ENCODE data around the gene TCP1.
"Not testable (repeated sequence)": the region's sequence is repeated elsewhere in the genome, so short reads cannot be mapped to it uniquely, and the experiment has no call there.

TCP1 gene

GRCh38 chr6:159789377-159790148, at the start of gene TCP1:
TCP1 (minus strand) TSS chr6:159789602; CDS start chr6:159789468, 134 bp downstream.
- DNase-seq (ENCODE audit: low read depth), result peak; percentile 100

GRCh38 chr6:159838020-159838744, 48.8 kb upstream of the TCP1 start:
- DNase-seq (ENCODE audit: low read depth), result no peak

- DNase-seq (ENCODE audit: low read depth), result no peak
These were observed 48.1 kb upstream of the TCP1 start for GRCh38 chr6:159837511-159837910.

- no peak for DNase-seq (ENCODE audit: low read depth)
These were observed 47.5 kb upstream of the TCP1 start for GRCh38 chr6:159836718-159837490.

- no peak for DNase-seq (ENCODE audit: low read depth)
These were observed 44.7 kb upstream of the TCP1 start for GRCh38 chr6:159833997-159834603.

- peak; percentile 92 for DNase-seq (ENCODE audit: low read depth)
These were observed 44.2 kb upstream of the TCP1 start for GRCh38 chr6:159833556-159833955.

GRCh38 chr6:159832946-159833345, 43.5 kb upstream of the TCP1 start:
- DNase-seq (ENCODE audit: low read depth), result peak; percentile 29

GRCh38 chr6:159831373-159831679, 41.9 kb upstream of the TCP1 start:
- no peak for DNase-seq (ENCODE audit: low read depth)

GRCh38 chr6:159830501-159831372, 41.3 kb upstream of the TCP1 start:
- DNase-seq (ENCODE audit: low read depth), result peak; percentile 3

GRCh38 chr6:159829526-159829925, 40.1 kb upstream of the TCP1 start:
- peak; percentile 66 for DNase-seq (ENCODE audit: low read depth)

GRCh38 chr6:159828074-159828473, 38.7 kb upstream of the TCP1 start:
- DNase-seq (ENCODE audit: low read depth), result peak; percentile 74

GRCh38 chr6:159826968-159827647, 37.7 kb upstream of the TCP1 start:
- DNase-seq (ENCODE audit: low read depth), result no peak

GRCh38 chr6:159826004-159826403, 36.6 kb upstream of the TCP1 start:
- no peak for DNase-seq (ENCODE audit: low read depth)

GRCh38 chr6:159824690-159825089, 35.3 kb upstream of the TCP1 start:
- DNase-seq (ENCODE audit: low read depth), result not testable (repeated sequence)

- DNase-seq (ENCODE audit: low read depth), result no peak
These were observed 34.6 kb upstream of the TCP1 start for GRCh38 chr6:159823953-159824352.

GRCh38 chr6:159821726-159822125, 32.3 kb upstream of the TCP1 start:
- DNase-seq (ENCODE audit: low read depth), result no peak

GRCh38 chr6:159821122-159821521, 31.7 kb upstream of the TCP1 start:
- no peak for DNase-seq (ENCODE audit: low read depth)

GRCh38 chr6:159819932-159820640, 30.7 kb upstream of the TCP1 start:
- peak; percentile 6 for DNase-seq (ENCODE audit: low read depth)

GRCh38 chr6:159819098-159819497, 29.7 kb upstream of the TCP1 start:
- no peak for DNase-seq (ENCODE audit: low read depth)

Data from EH (cell line).